GM23338 (cell line): ENCODE data around the gene CCT6A. TPM values are rescaled to one million over a fixed set of nuclear protein-coding genes. Genes with fewer than 3 reads are reported as not detected.
A peak's percentile ranks its signal among the peaks of the same experiment; 100 is the strongest.

Experiments
- ATAC-seq: fragments of 200-7000 bp; cut with Tn5 transposase; 3 replicates; pipeline ENCODE4 v1.9.1; 2020
- DNase-seq: peaks from one replicate; pipeline ENCODE4 v3.0.0-alpha.2; 2015; ENCODE audit warnings: low spot score
- H2AFZ ChIP-seq: fragments of 200-600 bp; sonication (generic); 2 replicates; pipeline ENCODE4 v1.8.0; 2016; ENCODE audit warnings: antibody characterized with exemption, mild to moderate bottlenecking, moderate library complexity
- H3F3A ChIP-seq: fragments of 200-600 bp; sonication (generic); replicated peaks from 2 replicates; pipeline ENCODE4 v1.8.0; 2017; ENCODE audit warnings: antibody characterized with exemption, mixed run types, low read depth
- H3K27ac ChIP-seq: fragments of 200-600 bp; sonication (generic); 2 replicates; pipeline ENCODE4 v1.6.1; 2016; ENCODE audit warnings: low read depth
- H3K27me3 ChIP-seq: fragments of 200-600 bp; sonication (generic); 2 replicates; pipeline ENCODE4 v1.8.0; 2016; ENCODE audit warnings: mild to moderate bottlenecking, mixed run types, moderate library complexity; ENCODE audit not compliant: insufficient read depth
- H3K36me3 ChIP-seq: fragments of 200-600 bp; sonication (generic); 2 replicates; pipeline ENCODE4 v1.8.0; 2016; ENCODE audit warnings: mild to moderate bottlenecking; ENCODE audit not compliant: insufficient read depth
- H3K4me1 ChIP-seq: fragments of 200-600 bp; sonication (generic); 2 replicates; pipeline ENCODE4 v1.8.0; 2016; ENCODE audit warnings: mild to moderate bottlenecking, moderate library complexity; ENCODE audit not compliant: insufficient read depth
- H3K4me2 ChIP-seq: fragments of 200-600 bp; sonication (generic); 2 replicates; pipeline ENCODE4 v1.7.1; 2017; ENCODE audit warnings: mixed run types
- H3K4me3 ChIP-seq: fragments of 200-600 bp; sonication (generic); 2 replicates; pipeline ENCODE4 v1.6.1; 2016; ENCODE audit warnings: mixed run types
- H3K79me2 ChIP-seq: fragments of 200-600 bp; sonication (generic); replicated peaks from 2 replicates; pipeline ENCODE4 v1.8.0; 2017; ENCODE audit warnings: mild to moderate bottlenecking; ENCODE audit not compliant: insufficient read depth
- H3K9me2 ChIP-seq: fragments of 200-600 bp; sonication (generic); 2 replicates; pipeline ENCODE4 v1.8.0; 2017; ENCODE audit not compliant: insufficient read depth
- H4K20me1 ChIP-seq: fragments of 200-600 bp; sonication (generic); replicated peaks from 2 replicates; pipeline ENCODE4 v1.8.0; 2017; ENCODE audit warnings: mild to moderate bottlenecking; ENCODE audit not compliant: insufficient read depth
- H3K27ac Mint-ChIP-seq: 2 replicates; pipeline ENCODE4 v1.8.0; 2020; ENCODE audit warnings: inconsistent platforms, mild to moderate bottlenecking, moderate library complexity, mixed read lengths
- H3K27me3 Mint-ChIP-seq: 3 replicates; pipeline ENCODE4 v1.8.0; 2022; ENCODE audit warnings: low read depth, mild to moderate bottlenecking, moderate library complexity, mixed read lengths, inconsistent platforms; ENCODE audit not compliant: insufficient read depth, poor library complexity
- H3K36me3 Mint-ChIP-seq: 3 replicates; pipeline ENCODE4 v1.8.0; 2021; ENCODE audit warnings: low read depth, mild to moderate bottlenecking, inconsistent platforms, moderate library complexity, mixed read lengths
- H3K4me1 Mint-ChIP-seq: 3 replicates; pipeline ENCODE4 v1.8.0; 2020; ENCODE audit warnings: mild to moderate bottlenecking, inconsistent platforms, mixed read lengths
- H3K4me3 Mint-ChIP-seq: 3 replicates; pipeline ENCODE4 v1.8.0; 2021; ENCODE audit warnings: moderate library complexity, mild to moderate bottlenecking, inconsistent platforms, mixed read lengths
- H3K9me3 Mint-ChIP-seq: 3 replicates; pipeline ENCODE4 v1.8.0; 2020; ENCODE audit warnings: moderate library complexity, mild to moderate bottlenecking, inconsistent platforms, mixed read lengths
- EZH2 ChIP-seq: fragments of 200-600 bp; sonication (generic); IDR thresholded peaks from one replicate; pipeline ENCODE4 v1.8.0; 2017; ENCODE audit warnings: antibody characterized with exemption, mild to moderate bottlenecking, low read depth; ENCODE audit not compliant: unreplicated experiment
- EZH2phosphoT487 ChIP-seq: fragments of 200-600 bp; sonication (generic); IDR thresholded peaks from one replicate; pipeline ENCODE4 v1.8.1; 2018; ENCODE audit warnings: antibody characterized with exemption; ENCODE audit not compliant: unreplicated experiment
- NANOG ChIP-seq: IDR thresholded peaks from 2 replicates; pipeline ENCODE4 v1.6.1; 2016; ENCODE audit warnings: antibody characterized with exemption, borderline replicate concordance
- POLR2AphosphoS5 ChIP-seq: IDR thresholded peaks from 2 replicates; pipeline ENCODE4 v1.6.1; 2016; ENCODE audit warnings: antibody characterized with exemption, low read depth
- STAT1 ChIP-seq: IDR thresholded peaks from one replicate; pipeline ENCODE4 v1.6.1; 2016; ENCODE audit warnings: antibody characterized with exemption; ENCODE audit not compliant: unreplicated experiment
- polyA plus RNA-seq: library from polyadenylated mRNA; unstranded; fragments of >200 nt; fragmentation: Nextera tagmentation; extraction: Ambion mirVana; gene quantifications from 2 replicates; pipeline ENCODE4 v1.2.1, GENCODE V29; 2016
- total RNA-seq: library from RNA; depleted of rRNA; stranded (reverse); fragments of >200 nt; shearing (Covaris generic); gene quantifications from 2 replicates; pipeline ENCODE4 v1.2.3, GENCODE V29; 2014
- TF ChIP-seq, protein P1 (sequence below): IDR thresholded peaks from 2 replicates; pipeline ENCODE4 v1.6.1; 2016; ENCODE audit warnings: antibody characterized with exemption
- TF ChIP-seq, protein P2 (sequence below), 2 experiments: fragments of 200-600 bp in 1 of 2; sonication (generic) in 1 of 2; conservative IDR thresholded peaks; 2 replicates each; pipeline versions ENCODE4 v1.5.1 to v1.6.1; 2016 to 2017; ENCODE audit warnings: antibody characterized with exemption in 2 of 2, low read depth in 2 of 2, mild to moderate bottlenecking in 2 of 2, moderate library complexity in 1 of 2
- TF ChIP-seq, protein P3 (sequence below): IDR thresholded peaks from one replicate; pipeline ENCODE4 v1.6.1; 2018; ENCODE audit warnings: antibody characterized with exemption; ENCODE audit not compliant: unreplicated experiment

CCT6A gene
- total and polyA plus RNA-seq, 2 experiments from 2014 or later: 266 to 505 TPM

DNA sequence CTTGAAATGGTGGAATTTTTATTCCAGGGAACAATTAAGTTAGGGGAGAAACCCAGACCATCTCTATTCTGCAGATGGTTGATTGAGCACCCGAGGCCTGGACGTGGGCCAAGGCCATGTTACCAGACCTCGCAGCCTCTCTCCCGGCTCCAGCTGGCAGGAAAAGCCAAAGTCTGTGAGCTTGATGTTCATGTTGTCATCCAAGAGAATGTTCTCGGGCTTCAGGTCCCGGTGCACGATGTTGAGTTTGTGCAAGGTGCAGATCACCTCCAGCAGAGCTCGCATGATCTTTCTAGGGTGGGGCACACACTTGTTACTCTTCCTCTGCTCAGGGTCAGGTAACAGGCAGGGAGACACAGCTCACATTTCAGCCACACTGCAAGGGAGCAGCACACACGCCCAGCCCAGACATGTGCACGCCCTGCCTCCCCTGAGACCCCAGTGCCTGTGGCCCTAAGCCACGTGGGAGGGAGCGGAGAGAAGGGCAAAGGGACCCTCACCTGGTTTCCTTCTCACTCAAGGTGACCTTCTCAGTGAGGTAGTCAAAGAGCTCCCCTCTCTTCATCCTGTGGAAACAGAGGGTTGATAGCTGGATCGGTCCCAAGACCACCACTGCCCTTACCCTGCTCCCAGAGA is 31.7 kb downstream of the CCT6A start:
- Mint-ChIP-seq H3K27me3 (peaks cover 12% of the 10 kb centered on the region), H3K4me1 (no peaks in the 10 kb centered on the region), H3K36me3 (peaks cover 17% of the 10 kb centered on the region), H3K9me3 (peaks cover 3% of the 10 kb centered on the region; the same call in 1 of the 3 replicates), H3K27ac (peak overlapping the region; percentile 47; the same call in 1 of the 2 replicates), H3K4me3 (no peak overlapping the region)
- Histone ChIP-seq H3K4me2 (no peak overlapping the region), H3F3A (no peaks in the 10 kb centered on the region), H3K4me3 (no peak overlapping the region), H3K9me2 (no peaks in the 10 kb centered on the region), H3K79me2 (no peaks in the 10 kb centered on the region), H3K27ac (no peak overlapping the region), H3K36me3 (no peaks in the 10 kb centered on the region; the same call in 1 of the 2 replicates), H3K27me3 (no peaks in the 10 kb centered on the region), H4K20me1 (no peaks in the 10 kb centered on the region), H2AFZ (no peak overlapping the region), H3K4me1 (no peaks in the 10 kb centered on the region)
- ATAC-seq (no peak), DNase-seq (no peak)
- TF ChIP-seq, protein P1, sequence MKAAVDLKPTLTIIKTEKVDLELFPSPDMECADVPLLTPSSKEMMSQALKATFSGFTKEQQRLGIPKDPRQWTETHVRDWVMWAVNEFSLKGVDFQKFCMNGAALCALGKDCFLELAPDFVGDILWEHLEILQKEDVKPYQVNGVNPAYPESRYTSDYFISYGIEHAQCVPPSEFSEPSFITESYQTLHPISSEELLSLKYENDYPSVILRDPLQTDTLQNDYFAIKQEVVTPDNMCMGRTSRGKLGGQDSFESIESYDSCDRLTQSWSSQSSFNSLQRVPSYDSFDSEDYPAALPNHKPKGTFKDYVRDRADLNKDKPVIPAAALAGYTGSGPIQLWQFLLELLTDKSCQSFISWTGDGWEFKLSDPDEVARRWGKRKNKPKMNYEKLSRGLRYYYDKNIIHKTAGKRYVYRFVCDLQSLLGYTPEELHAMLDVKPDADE: no peak
- TF ChIP-seq STAT1: no peak
- TF ChIP-seq POLR2AphosphoS5: no peak
- no peak for TF ChIP-seq EZH2
- no peak for TF ChIP-seq NANOG

GRCh38 chr7:56086761-56087160 is 35.2 kb downstream of the CCT6A start:
- no peak overlapping the region for H3K27ac Mint-ChIP-seq
- peaks cover 16% of the 10 kb centered on the region for H3K9me3 Mint-ChIP-seq
- peaks cover 10% of the 10 kb centered on the region; the same call in 2 of the 3 replicates for H3K36me3 Mint-ChIP-seq
- Histone ChIP-seq H3K36me3 (no peaks in the 10 kb centered on the region), H3K9me2 (no peaks in the 10 kb centered on the region), H3K4me3 (no peak overlapping the region), H3K4me2 (no peak overlapping the region), H3K4me1 (no peaks in the 10 kb centered on the region), H3K27ac (no peak overlapping the region), H2AFZ (no peak overlapping the region), H4K20me1 (no peaks in the 10 kb centered on the region), H3F3A (no peaks in the 10 kb centered on the region), H3K27me3 (no peaks in the 10 kb centered on the region), H3K79me2 (no peaks in the 10 kb centered on the region)
- ATAC-seq (no peak), DNase-seq (no peak)
- H3K4me3 Mint-ChIP-seq: no peak overlapping the region
- H3K4me1 Mint-ChIP-seq: no peaks in the 10 kb centered on the region
- TF ChIP-seq, protein P2, sequence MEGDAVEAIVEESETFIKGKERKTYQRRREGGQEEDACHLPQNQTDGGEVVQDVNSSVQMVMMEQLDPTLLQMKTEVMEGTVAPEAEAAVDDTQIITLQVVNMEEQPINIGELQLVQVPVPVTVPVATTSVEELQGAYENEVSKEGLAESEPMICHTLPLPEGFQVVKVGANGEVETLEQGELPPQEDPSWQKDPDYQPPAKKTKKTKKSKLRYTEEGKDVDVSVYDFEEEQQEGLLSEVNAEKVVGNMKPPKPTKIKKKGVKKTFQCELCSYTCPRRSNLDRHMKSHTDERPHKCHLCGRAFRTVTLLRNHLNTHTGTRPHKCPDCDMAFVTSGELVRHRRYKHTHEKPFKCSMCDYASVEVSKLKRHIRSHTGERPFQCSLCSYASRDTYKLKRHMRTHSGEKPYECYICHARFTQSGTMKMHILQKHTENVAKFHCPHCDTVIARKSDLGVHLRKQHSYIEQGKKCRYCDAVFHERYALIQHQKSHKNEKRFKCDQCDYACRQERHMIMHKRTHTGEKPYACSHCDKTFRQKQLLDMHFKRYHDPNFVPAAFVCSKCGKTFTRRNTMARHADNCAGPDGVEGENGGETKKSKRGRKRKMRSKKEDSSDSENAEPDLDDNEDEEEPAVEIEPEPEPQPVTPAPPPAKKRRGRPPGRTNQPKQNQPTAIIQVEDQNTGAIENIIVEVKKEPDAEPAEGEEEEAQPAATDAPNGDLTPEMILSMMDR (conservative IDR thresholded peaks at IDR 0.05; ENCODE audit: low read depth in 2 of 2): no peak
- H3K27me3 Mint-ChIP-seq: peaks cover 8% of the 10 kb centered on the region

GRCh38 chr7:56087445-56087844 is 35.9 kb downstream of the CCT6A start:
- Mint-ChIP-seq H3K4me3 (no peak overlapping the region), H3K27me3 (peaks cover 5% of the 10 kb centered on the region), H3K4me1 (no peaks in the 10 kb centered on the region), H3K36me3 (peaks cover 10% of the 10 kb centered on the region; the same call in 2 of the 3 replicates), H3K27ac (no peak overlapping the region), H3K9me3 (peaks cover 19% of the 10 kb centered on the region)
- Histone ChIP-seq H3F3A (no peaks in the 10 kb centered on the region), H3K4me3 (no peak overlapping the region), H3K36me3 (no peaks in the 10 kb centered on the region), H3K27me3 (no peaks in the 10 kb centered on the region), H4K20me1 (no peaks in the 10 kb centered on the region), H3K9me2 (no peaks in the 10 kb centered on the region), H3K27ac (no peak overlapping the region), H3K4me1 (no peaks in the 10 kb centered on the region), H2AFZ (no peak overlapping the region), H3K79me2 (no peaks in the 10 kb centered on the region), H3K4me2 (no peak overlapping the region)
- DNase-seq: no peak
- no peak for ATAC-seq
- TF ChIP-seq, protein P3, sequence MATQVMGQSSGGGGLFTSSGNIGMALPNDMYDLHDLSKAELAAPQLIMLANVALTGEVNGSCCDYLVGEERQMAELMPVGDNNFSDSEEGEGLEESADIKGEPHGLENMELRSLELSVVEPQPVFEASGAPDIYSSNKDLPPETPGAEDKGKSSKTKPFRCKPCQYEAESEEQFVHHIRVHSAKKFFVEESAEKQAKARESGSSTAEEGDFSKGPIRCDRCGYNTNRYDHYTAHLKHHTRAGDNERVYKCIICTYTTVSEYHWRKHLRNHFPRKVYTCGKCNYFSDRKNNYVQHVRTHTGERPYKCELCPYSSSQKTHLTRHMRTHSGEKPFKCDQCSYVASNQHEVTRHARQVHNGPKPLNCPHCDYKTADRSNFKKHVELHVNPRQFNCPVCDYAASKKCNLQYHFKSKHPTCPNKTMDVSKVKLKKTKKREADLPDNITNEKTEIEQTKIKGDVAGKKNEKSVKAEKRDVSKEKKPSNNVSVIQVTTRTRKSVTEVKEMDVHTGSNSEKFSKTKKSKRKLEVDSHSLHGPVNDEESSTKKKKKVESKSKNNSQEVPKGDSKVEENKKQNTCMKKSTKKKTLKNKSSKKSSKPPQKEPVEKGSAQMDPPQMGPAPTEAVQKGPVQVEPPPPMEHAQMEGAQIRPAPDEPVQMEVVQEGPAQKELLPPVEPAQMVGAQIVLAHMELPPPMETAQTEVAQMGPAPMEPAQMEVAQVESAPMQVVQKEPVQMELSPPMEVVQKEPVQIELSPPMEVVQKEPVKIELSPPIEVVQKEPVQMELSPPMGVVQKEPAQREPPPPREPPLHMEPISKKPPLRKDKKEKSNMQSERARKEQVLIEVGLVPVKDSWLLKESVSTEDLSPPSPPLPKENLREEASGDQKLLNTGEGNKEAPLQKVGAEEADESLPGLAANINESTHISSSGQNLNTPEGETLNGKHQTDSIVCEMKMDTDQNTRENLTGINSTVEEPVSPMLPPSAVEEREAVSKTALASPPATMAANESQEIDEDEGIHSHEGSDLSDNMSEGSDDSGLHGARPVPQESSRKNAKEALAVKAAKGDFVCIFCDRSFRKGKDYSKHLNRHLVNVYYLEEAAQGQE: no peak
- no peak for TF ChIP-seq EZH2phosphoT487
